Measurements from ENCODE around the gene ELK3.

DNA sequence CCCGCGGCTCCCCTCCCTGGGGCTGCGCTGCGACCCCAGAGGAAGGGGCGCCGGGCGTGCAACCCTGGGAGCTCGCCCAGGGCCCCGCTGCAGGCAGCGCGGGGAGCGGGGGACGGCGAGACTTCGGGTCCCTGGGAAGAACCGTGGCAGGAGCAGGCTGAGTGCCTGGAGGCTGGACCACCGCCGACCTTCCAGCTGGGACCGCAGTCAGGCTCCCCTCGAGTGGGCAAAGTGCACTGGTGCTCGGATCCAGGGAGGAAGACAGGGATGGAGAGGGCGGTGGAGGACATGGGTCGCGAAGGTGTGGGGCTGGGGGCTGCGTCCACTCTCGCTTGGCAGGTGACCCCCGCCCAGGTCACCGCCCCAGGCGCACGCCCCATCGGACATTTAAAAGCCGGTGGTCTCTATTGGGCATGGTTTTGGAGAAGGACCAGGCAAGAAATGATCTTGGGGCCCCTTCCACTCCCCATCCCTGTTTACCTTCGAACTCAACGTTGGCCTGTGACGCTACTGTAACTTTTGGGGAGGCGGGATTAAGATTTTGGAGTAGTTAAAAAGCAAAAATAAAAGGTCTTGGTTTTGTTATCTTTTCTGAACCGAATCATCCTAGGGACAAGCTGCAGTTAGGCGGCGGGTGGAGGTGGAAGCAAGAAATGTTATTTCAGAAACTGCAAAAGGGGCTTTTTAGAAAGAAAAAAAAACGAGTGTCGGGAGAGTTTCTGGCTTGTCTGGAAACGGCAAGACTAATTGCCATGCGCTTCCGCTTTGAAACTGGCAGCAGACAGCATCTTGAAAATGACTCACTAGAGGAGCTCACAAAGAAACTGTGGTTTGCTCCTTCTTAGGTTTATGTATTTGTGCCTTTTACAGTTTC is 1.0 kb downstream of the ELK3 start:
- TF ChIP-seq, protein P1, sequence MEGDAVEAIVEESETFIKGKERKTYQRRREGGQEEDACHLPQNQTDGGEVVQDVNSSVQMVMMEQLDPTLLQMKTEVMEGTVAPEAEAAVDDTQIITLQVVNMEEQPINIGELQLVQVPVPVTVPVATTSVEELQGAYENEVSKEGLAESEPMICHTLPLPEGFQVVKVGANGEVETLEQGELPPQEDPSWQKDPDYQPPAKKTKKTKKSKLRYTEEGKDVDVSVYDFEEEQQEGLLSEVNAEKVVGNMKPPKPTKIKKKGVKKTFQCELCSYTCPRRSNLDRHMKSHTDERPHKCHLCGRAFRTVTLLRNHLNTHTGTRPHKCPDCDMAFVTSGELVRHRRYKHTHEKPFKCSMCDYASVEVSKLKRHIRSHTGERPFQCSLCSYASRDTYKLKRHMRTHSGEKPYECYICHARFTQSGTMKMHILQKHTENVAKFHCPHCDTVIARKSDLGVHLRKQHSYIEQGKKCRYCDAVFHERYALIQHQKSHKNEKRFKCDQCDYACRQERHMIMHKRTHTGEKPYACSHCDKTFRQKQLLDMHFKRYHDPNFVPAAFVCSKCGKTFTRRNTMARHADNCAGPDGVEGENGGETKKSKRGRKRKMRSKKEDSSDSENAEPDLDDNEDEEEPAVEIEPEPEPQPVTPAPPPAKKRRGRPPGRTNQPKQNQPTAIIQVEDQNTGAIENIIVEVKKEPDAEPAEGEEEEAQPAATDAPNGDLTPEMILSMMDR (IDR thresholded peaks at IDR 0.05) = no peak
- TF ChIP-seq POLR2AphosphoS5 (IDR thresholded peaks at IDR 0.05) (no peak), POLR2A (IDR thresholded peaks at IDR 0.05) (no peak), EP300 (IDR thresholded peaks at IDR 0.05) (no peak)
